ENCODE results near the gene ZYX.
A peak's percentile ranks its signal among the peaks of the same experiment; 100 is the strongest.

ZYX gene

GRCh38 chr7:143355450-143356385 is 25.4 kb upstream of the ZYX start:
- Mint-ChIP-seq H3K36me3 (ENCODE audit: insufficient read depth) (peaks cover 3% of the 10 kb centered on the region), H3K9me3 (no peaks in the 10 kb centered on the region), H3K4me1 (ENCODE audit: low read depth in 2 of 2) (peaks cover 1 to 7% of the 10 kb centered on the region in 2 donors), H3K27ac (peak overlapping the region in 1 of 2 donors; percentile 69), H3K27me3 (peaks cover 9 to 16% of the 10 kb centered on the region in 2 donors), H3K4me3 (no peak overlapping the region)
- ATAC-seq (replicated peaks) (no peak), DNase-seq (no peak)

- ATAC-seq (replicated peaks): no peak
- no peak overlapping the region for H3K27ac Mint-ChIP-seq
- no peak overlapping the region for H3K4me3 Mint-ChIP-seq
- peaks cover 9 to 16% of the 10 kb centered on the region in 2 donors for H3K27me3 Mint-ChIP-seq
- no peaks in the 10 kb centered on the region for H3K9me3 Mint-ChIP-seq
- peaks cover 3% of the 10 kb centered on the region for H3K36me3 Mint-ChIP-seq (ENCODE audit: insufficient read depth)
- no peak for DNase-seq
- H3K4me1 Mint-ChIP-seq (ENCODE audit: low read depth in 2 of 2): peaks cover 4 to 7% of the 10 kb centered on the region in 2 donors
Measured at GRCh38 chr7:143356414-143357050, 24.6 kb upstream of the ZYX start.

- Mint-ChIP-seq H3K4me1 (ENCODE audit: low read depth in 2 of 2) (peaks cover 9 to 12% of the 10 kb centered on the region in 2 donors), H3K27me3 (peaks cover 5 to 7% of the 10 kb centered on the region in 2 donors), H3K27ac (no peak overlapping the region), H3K4me3 (no peak overlapping the region), H3K9me3 (no peaks in the 10 kb centered on the region), H3K36me3 (ENCODE audit: insufficient read depth) (peaks cover 3% of the 10 kb centered on the region)
- ATAC-seq (replicated peaks) (no peak), DNase-seq (no peak)
Measured at GRCh38 chr7:143358626-143359025, 22.5 kb upstream of the ZYX start.

- DNase-seq (no peak), ATAC-seq (replicated peaks) (no peak)
- peaks cover 3% of the 10 kb centered on the region for H3K36me3 Mint-ChIP-seq (ENCODE audit: insufficient read depth)
- peaks cover 13 to 20% of the 10 kb centered on the region in 2 donors for H3K27me3 Mint-ChIP-seq
- peak overlapping the region in 1 of 2 donors; percentile 87 for H3K4me3 Mint-ChIP-seq
- peaks cover 10 to 12% of the 10 kb centered on the region in 2 donors for H3K4me1 Mint-ChIP-seq (ENCODE audit: low read depth in 2 of 2)
- H3K9me3 Mint-ChIP-seq: no peaks in the 10 kb centered on the region
- peak overlapping the region in 1 of 2 donors; percentile 50 for H3K27ac Mint-ChIP-seq
Measured at GRCh38 chr7:143359771-143360353, 21.3 kb upstream of the ZYX start.

GRCh38 chr7:143360788-143361551 is 20.2 kb upstream of the ZYX start:
- no peak for ATAC-seq (replicated peaks)
- Mint-ChIP-seq H3K27ac (peak overlapping the region; percentile 1 to 50), H3K27me3 (peaks cover 16 to 26% of the 10 kb centered on the region in 2 donors), H3K4me1 (ENCODE audit: low read depth in 2 of 2) (peaks cover 9 to 10% of the 10 kb centered on the region in 2 donors), H3K4me3 (peak overlapping the region; percentile 43 to 87), H3K36me3 (ENCODE audit: insufficient read depth) (peaks cover 3% of the 10 kb centered on the region), H3K9me3 (no peaks in the 10 kb centered on the region)
- no peak for DNase-seq

GRCh38 chr7:143361552-143362130 is 19.5 kb upstream of the ZYX start:
- Mint-ChIP-seq H3K4me1 (ENCODE audit: low read depth in 2 of 2) (peaks cover 9 to 10% of the 10 kb centered on the region in 2 donors), H3K27me3 (peaks cover 16 to 26% of the 10 kb centered on the region in 2 donors), H3K4me3 (peak overlapping the region; percentile 43 to 87), H3K27ac (peak overlapping the region in 1 of 2 donors; percentile 83), H3K9me3 (no peaks in the 10 kb centered on the region), H3K36me3 (ENCODE audit: insufficient read depth) (peaks cover 3% of the 10 kb centered on the region)
- peak; percentile 17 for ATAC-seq (replicated peaks)
- DNase-seq: no peak

- H3K27me3 Mint-ChIP-seq: peaks cover 16 to 26% of the 10 kb centered on the region in 2 donors
- DNase-seq (peak in 2 of 3 experiments; percentile 28 to 30), ATAC-seq (replicated peaks) (peak; percentile 86)
- no peaks in the 10 kb centered on the region for H3K9me3 Mint-ChIP-seq
- peak within 1 kb of the TSS; percentile 52 to 87 for H3K4me3 Mint-ChIP-seq
- H3K4me1 Mint-ChIP-seq (ENCODE audit: low read depth in 2 of 2): peaks cover 9 to 10% of the 10 kb centered on the region in 2 donors
- peak within 1 kb of the TSS in 1 of 2 donors; percentile 83 for H3K27ac Mint-ChIP-seq
- H3K36me3 Mint-ChIP-seq (ENCODE audit: insufficient read depth): no peaks in the 10 kb centered on the region
Measured at GRCh38 chr7:143362131-143363015, 18.8 kb upstream of the ZYX start, which contains the start of gene FAM131B. Gene FAM131B (minus strand): TSS chr7:143362713. CDS start chr7:143362603, 110 bp downstream.

- peak overlapping the region; percentile 48 to 52 for H3K4me3 Mint-ChIP-seq
- H3K27me3 Mint-ChIP-seq: peaks cover 16 to 26% of the 10 kb centered on the region in 2 donors
- ATAC-seq (replicated peaks) (no peak), DNase-seq (no peak)
- H3K9me3 Mint-ChIP-seq: no peaks in the 10 kb centered on the region
- peaks cover 9 to 10% of the 10 kb centered on the region in 2 donors for H3K4me1 Mint-ChIP-seq (ENCODE audit: low read depth in 2 of 2)
- H3K27ac Mint-ChIP-seq: no peak overlapping the region
- H3K36me3 Mint-ChIP-seq (ENCODE audit: insufficient read depth): no peaks in the 10 kb centered on the region
Measured at GRCh38 chr7:143363016-143363937, 17.9 kb upstream of the ZYX start.

- peaks cover 9 to 19% of the 10 kb centered on the region in 2 donors for H3K4me1 Mint-ChIP-seq (ENCODE audit: low read depth in 2 of 2)
- H3K4me3 Mint-ChIP-seq: no peak overlapping the region
- no peak for ATAC-seq (replicated peaks)
- H3K36me3 Mint-ChIP-seq (ENCODE audit: insufficient read depth): no peaks in the 10 kb centered on the region
- DNase-seq: no peak
- no peaks in the 10 kb centered on the region for H3K9me3 Mint-ChIP-seq
- H3K27ac Mint-ChIP-seq: no peak overlapping the region
- peaks cover 16 to 25% of the 10 kb centered on the region in 2 donors for H3K27me3 Mint-ChIP-seq
Measured at GRCh38 chr7:143367972-143368371, 13.2 kb upstream of the ZYX start.

GRCh38 chr7:143368387-143368786 is 12.8 kb upstream of the ZYX start:
- Mint-ChIP-seq H3K36me3 (ENCODE audit: insufficient read depth) (no peaks in the 10 kb centered on the region), H3K27me3 (peaks cover 13 to 21% of the 10 kb centered on the region in 2 donors), H3K9me3 (no peaks in the 10 kb centered on the region), H3K4me3 (no peak overlapping the region), H3K27ac (no peak overlapping the region), H3K4me1 (ENCODE audit: low read depth in 2 of 2) (peaks cover 13 to 20% of the 10 kb centered on the region in 2 donors)
- ATAC-seq (replicated peaks) (no peak), DNase-seq (no peak)

Measured in effector memory CD8-positive, alpha-beta T cell (primary cell).